Heart right ventricle (tissue), 12 donors: ENCODE measurements around the gene LRRC73. TPM values are rescaled to one million over a fixed set of nuclear protein-coding genes. Genes with fewer than 3 reads are reported as not detected.

Source experiments
- polyA plus RNA-seq, 2 donors: library from polyadenylated mRNA; stranded (reverse); fragments of 200-250 nt; gene quantifications; one replicate each; pipeline ENCODE4 v1.2.3, GENCODE V29; 2013
- total RNA-seq, 10 donors: library from RNA; stranded (reverse); fragmentation: NEBNext Ultra II Directional in 3 of 10; extraction: Animal tissue kit (Norgen Biotek cat#: 25700) in 3 of 10; gene quantifications; one replicate each; pipeline versions ENCODE4 v1.2.1 to v1.2.4, GENCODE V29; 2021 to 2023
- donor health status: ischemic (EF 13 %, LVEDD 7.1; RV severe dilation, severe dysfunction).
- donor health status: healthy with polysubstance abuse.
- donor health status: DM: no; HTN: yes; CAD: no.
- donor health status: DM: no; HTN: no; CAD: no.
- donor health status: ischemic (EF 25% LVEDD 6.9; RV normal size, moderate dysfunction).
- donor health status: ischemic (EF 25% LVEDD 5.7; RV mildly dilated, moderate dysfunction).
- donor health status: healthy.
- donor health status: nonischemic (EF 11% LVEDD 7.7; RV severe dilation, severe dysfunction).
- donor health status: DM: yes; HTN: yes; CAD: no.
- donor health status: PGD.
- donor health status: ischemic (EF 29% LVEDD 5.4; RV normal size, mild dysfunction).
- donor health status: nonischemic (EF 23%, LVEDD 6.1; RV moderate dilation, normal function).

Gene LRRC73
- total and polyA plus RNA-seq, 12 donors: 0.44 to 3.8 (median 1.9) TPM

Other genes starting within 250 kb of the LRRC73 start
- gene SLC22A7, start 212.1 kb downstream of the LRRC73 start, total RNA-seq: under 1 TPM in 5 of 10 donors, not detected in 5; 0.15 to 0.37 (median 0.25) TPM
- under 1 TPM in 1 of 2 donors, not detected in 1; 0.15 TPM for gene SLC22A7, start 212.1 kb downstream of the LRRC73 start, polyA plus RNA-seq
- gene CRIP3, start 201.5 kb downstream of the LRRC73 start, total RNA-seq: 10 to 100 TPM in 7 of 10 donors, 1 to 10 TPM in 3; 2.7 to 84.5 (median 26.3) TPM
- gene CRIP3, start 201.5 kb downstream of the LRRC73 start, polyA plus RNA-seq: 10 to 100 TPM in 1 of 2 donors, 1 to 10 TPM in 1; 3.0 to 72.3 TPM
- gene ZNF318, start 140.7 kb downstream of the LRRC73 start, total RNA-seq: 10 to 100 TPM in 9 of 10 donors, 1 to 10 TPM in 1; 9.3 to 20.4 (median 14.0) TPM
- gene ZNF318, start 140.7 kb downstream of the LRRC73 start, polyA plus RNA-seq: 10 to 100 TPM in 1 of 2 donors, 1 to 10 TPM in 1; 3.4 to 13.8 TPM
- gene ABCC10, start 82.8 kb downstream of the LRRC73 start, total RNA-seq: 10 to 100 TPM in 7 of 10 donors, 1 to 10 TPM in 3; 7.8 to 16.8 (median 10.9) TPM
- 10 to 100 TPM in 1 of 2 donors, 1 to 10 TPM in 1; 7.1 to 44.3 TPM for gene ABCC10, start 82.8 kb downstream of the LRRC73 start, polyA plus RNA-seq
- 1 to 10 TPM in 6 of 10 donors, under 1 TPM in 3, not detected in 1; 0.28 to 5.1 (median 1.2) TPM for gene DLK2, start 54.8 kb downstream of the LRRC73 start, total RNA-seq
- gene DLK2, start 54.8 kb downstream of the LRRC73 start, polyA plus RNA-seq: 1 to 10 TPM; 1.8 to 4.5 TPM
- 10 to 100 TPM; 14.7 to 29.3 (median 19.6) TPM for gene TJAP1, start 32.8 kb downstream of the LRRC73 start, total RNA-seq
- gene TJAP1, start 32.8 kb downstream of the LRRC73 start, polyA plus RNA-seq: 10 to 100 TPM; 13.0 to 29.7 TPM
- 10 to 100 TPM; 52.6 to 86.3 (median 69.0) TPM for gene YIPF3, start 6.6 kb upstream of the LRRC73 start, total RNA-seq
- 100 to 1,000 TPM in 1 of 2 donors, 10 to 100 TPM in 1; 50.3 to 115 TPM for gene YIPF3, start 6.6 kb upstream of the LRRC73 start, polyA plus RNA-seq
- gene POLR1C, start 6.7 kb upstream of the LRRC73 start, total RNA-seq: 10 to 100 TPM; 10.3 to 21.9 (median 15.3) TPM
- gene POLR1C, start 6.7 kb upstream of the LRRC73 start, polyA plus RNA-seq: 10 to 100 TPM; 13.9 to 35.5 TPM
- gene XPO5, start 65.7 kb upstream of the LRRC73 start, total RNA-seq: 10 to 100 TPM; 11.7 to 20.1 (median 17.0) TPM
- 10 to 100 TPM in 1 of 2 donors, 1 to 10 TPM in 1; 6.9 to 10.8 TPM for gene XPO5, start 65.7 kb upstream of the LRRC73 start, polyA plus RNA-seq
- 10 to 100 TPM in 4 of 10 donors, 1 to 10 TPM in 6; 5.5 to 11.2 (median 8.9) TPM for gene POLH, start 65.8 kb upstream of the LRRC73 start, total RNA-seq
- 1 to 10 TPM; 2.1 to 2.7 TPM for gene POLH, start 65.8 kb upstream of the LRRC73 start, polyA plus RNA-seq
- 10 to 100 TPM; 19.5 to 32.1 (median 25.1) TPM for gene GTPBP2, start 118.9 kb upstream of the LRRC73 start, total RNA-seq
- gene GTPBP2, start 118.9 kb upstream of the LRRC73 start, polyA plus RNA-seq: 10 to 100 TPM; 37.3 to 37.9 TPM
- gene MAD2L1BP, start 125.5 kb upstream of the LRRC73 start, total RNA-seq: 10 to 100 TPM; 20.7 to 34.8 (median 28.1) TPM
- gene MAD2L1BP, start 125.5 kb upstream of the LRRC73 start, polyA plus RNA-seq: 10 to 100 TPM; 13.5 to 29.2 TPM
- gene RSPH9, start 134.7 kb upstream of the LRRC73 start, total RNA-seq: under 1 TPM in 5 of 10 donors, not detected in 5; 0.09 to 0.15 (median 0.12) TPM
- under 1 TPM; 0.44 to 0.45 TPM for gene RSPH9, start 134.7 kb upstream of the LRRC73 start, polyA plus RNA-seq
- 10 to 100 TPM; 36.0 to 52.9 (median 40.6) TPM for gene MRPS18A, start 177.4 kb upstream of the LRRC73 start, total RNA-seq
- 100 to 1,000 TPM in 1 of 2 donors, 10 to 100 TPM in 1; 30.4 to 103 TPM for gene MRPS18A, start 177.4 kb upstream of the LRRC73 start, polyA plus RNA-seq